ENCODE data around the gene CLRN2. TPM values are rescaled to one million over a fixed set of nuclear protein-coding genes. Genes with fewer than 3 reads are reported as not detected.

Gene CLRN2
- total RNA-seq, 1 experiment from 2014 or later: not detected

DNA sequence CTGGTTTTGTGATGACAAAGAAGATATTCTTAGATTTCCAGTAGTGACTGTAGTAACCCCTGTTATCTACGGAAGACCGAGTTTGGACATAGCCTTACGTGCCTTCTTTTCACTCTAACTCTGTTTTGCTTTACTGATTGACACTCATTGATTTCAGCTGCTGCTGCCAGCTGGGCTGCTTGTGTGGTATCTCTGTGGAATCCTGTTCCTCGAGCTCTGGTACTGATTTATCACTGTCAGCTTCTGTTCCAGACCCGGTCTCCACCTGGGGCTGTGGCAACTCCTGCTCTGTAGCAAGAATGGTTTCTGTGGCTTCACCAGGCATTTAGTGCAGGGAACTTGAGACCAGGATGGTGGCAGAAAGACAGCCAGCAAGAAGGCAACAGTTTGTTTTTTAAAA, 37.5 kb downstream of the CLRN2 start:
- Histone ChIP-seq H3K4me1 (ENCODE audit: control insufficient read depth, insufficient read depth, low read length) (no peaks in the 10 kb centered on the region), H3K27me3 (ENCODE audit: control insufficient read depth, insufficient read depth, low read length) (no peaks in the 10 kb centered on the region), H3K9me3 (ENCODE audit: control insufficient read depth, insufficient read depth, low read depth, low read length) (no peaks in the 10 kb centered on the region), H3K4me3 (ENCODE audit: low read depth in 2 of 2, low read length in 2 of 2) (no peak overlapping the region), H3K36me3 (ENCODE audit: control insufficient read depth, insufficient read depth, low read length) (no peaks in the 10 kb centered on the region), H3K27ac (ENCODE audit: low read length) (no peak overlapping the region)
- ATAC-seq (no peak), DNase-seq (ENCODE audit: low read depth, low spot score) (no peak)
- intact Hi-C loops (cut with micrococcal nuclease; ENCODE audit: unreplicated experiment): no loop called here
- CTCF ChIA-PET: no interaction called here
- no TSS peak for BruUV-seq (replicated peaks)
- TF ChIP-seq SIN3A (IDR thresholded peaks at IDR 0.05; ENCODE audit: borderline replicate concordance, insufficient read depth, low read depth, low read length) (no peak), POLR2AphosphoS5 (IDR thresholded peaks at IDR 0.05; ENCODE audit: low read depth, low read length) (no peak), TCF7L2 (IDR thresholded peaks at IDR 0.05; ENCODE audit: low read depth, low read length) (no peak), REST (IDR thresholded peaks at IDR 0.05; ENCODE audit: insufficient read depth in 1 of 2, low read depth in 2 of 2, low read length in 1 of 2) (no peak)
- TF ChIP-seq, protein P1, sequence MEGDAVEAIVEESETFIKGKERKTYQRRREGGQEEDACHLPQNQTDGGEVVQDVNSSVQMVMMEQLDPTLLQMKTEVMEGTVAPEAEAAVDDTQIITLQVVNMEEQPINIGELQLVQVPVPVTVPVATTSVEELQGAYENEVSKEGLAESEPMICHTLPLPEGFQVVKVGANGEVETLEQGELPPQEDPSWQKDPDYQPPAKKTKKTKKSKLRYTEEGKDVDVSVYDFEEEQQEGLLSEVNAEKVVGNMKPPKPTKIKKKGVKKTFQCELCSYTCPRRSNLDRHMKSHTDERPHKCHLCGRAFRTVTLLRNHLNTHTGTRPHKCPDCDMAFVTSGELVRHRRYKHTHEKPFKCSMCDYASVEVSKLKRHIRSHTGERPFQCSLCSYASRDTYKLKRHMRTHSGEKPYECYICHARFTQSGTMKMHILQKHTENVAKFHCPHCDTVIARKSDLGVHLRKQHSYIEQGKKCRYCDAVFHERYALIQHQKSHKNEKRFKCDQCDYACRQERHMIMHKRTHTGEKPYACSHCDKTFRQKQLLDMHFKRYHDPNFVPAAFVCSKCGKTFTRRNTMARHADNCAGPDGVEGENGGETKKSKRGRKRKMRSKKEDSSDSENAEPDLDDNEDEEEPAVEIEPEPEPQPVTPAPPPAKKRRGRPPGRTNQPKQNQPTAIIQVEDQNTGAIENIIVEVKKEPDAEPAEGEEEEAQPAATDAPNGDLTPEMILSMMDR (IDR thresholded peaks at IDR 0.05): no peak
- in situ Hi-C loops (cut with HindIII; ENCODE audit: low pct_unique_long_range_greater_than_20kb, low sequenced_read_pairs): no loop called here
- POLR2A ChIA-PET: no interaction called here

DNA sequence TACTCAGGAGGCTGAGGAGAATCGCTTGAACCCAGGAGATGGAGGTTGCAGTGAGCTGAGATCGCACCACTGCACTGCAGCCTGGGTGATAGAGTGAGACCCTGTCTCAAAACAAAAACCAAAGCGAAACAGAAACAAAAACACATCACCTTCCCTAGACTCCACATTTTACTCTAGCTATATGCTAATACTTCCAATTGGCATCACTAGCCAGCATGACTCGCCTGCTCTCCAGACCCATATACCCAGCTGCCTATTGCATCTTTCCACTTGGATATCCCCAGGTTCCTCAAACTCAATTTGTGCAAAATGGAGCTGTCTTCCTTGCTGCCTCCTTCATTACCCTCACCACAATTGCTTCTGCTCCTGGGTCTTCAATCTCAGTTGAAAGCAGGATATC, 39.6 kb downstream of the CLRN2 start:
- TF ChIP-seq REST (IDR thresholded peaks at IDR 0.05; ENCODE audit: insufficient read depth in 1 of 2, low read depth in 2 of 2, low read length in 1 of 2) (no peak), TCF7L2 (IDR thresholded peaks at IDR 0.05; ENCODE audit: low read depth, low read length) (no peak), SIN3A (IDR thresholded peaks at IDR 0.05; ENCODE audit: borderline replicate concordance, insufficient read depth, low read depth, low read length) (no peak), POLR2AphosphoS5 (IDR thresholded peaks at IDR 0.05; ENCODE audit: low read depth, low read length) (no peak)
- TF ChIP-seq, protein P1 (IDR thresholded peaks at IDR 0.05): no peak
- Histone ChIP-seq H3K27me3 (ENCODE audit: control insufficient read depth, insufficient read depth, low read length) (no peaks in the 10 kb centered on the region), H3K4me1 (ENCODE audit: control insufficient read depth, insufficient read depth, low read length) (no peaks in the 10 kb centered on the region), H3K4me3 (ENCODE audit: low read depth in 2 of 2, low read length in 2 of 2) (no peak overlapping the region), H3K9me3 (ENCODE audit: control insufficient read depth, insufficient read depth, low read depth, low read length) (no peaks in the 10 kb centered on the region), H3K36me3 (ENCODE audit: control insufficient read depth, insufficient read depth, low read length) (no peaks in the 10 kb centered on the region), H3K27ac (ENCODE audit: low read length) (no peak overlapping the region)
- in situ Hi-C loops (cut with HindIII; ENCODE audit: low pct_unique_long_range_greater_than_20kb, low sequenced_read_pairs) (no loop called here), intact Hi-C loops (cut with micrococcal nuclease; ENCODE audit: unreplicated experiment) (no loop called here)
- ChIA-PET POLR2A (no interaction called here), CTCF (no interaction called here)
- BruUV-seq (replicated peaks): no TSS peak
- DNase-seq (ENCODE audit: low read depth, low spot score): no peak
- ATAC-seq: no peak
